RWPE1 (cell line): ENCODE measurements around the gene TPGS2.

ENCODE experiments used
- CTCF ChIA-PET: fragments of 350-600 bp; sonication (Branson Sonifier 250); formaldehyde crosslinking; extraction: SDS; loops from one replicate; lab custom pipeline; 2021; lab: Yijun Ruan, JAX
- POLR2A ChIA-PET: fragments of 400-600 bp; formaldehyde crosslinking; extraction: SDS; loops from one replicate; lab custom pipeline; 2020; ENCODE audit warnings: antibody characterized with exemption; ENCODE audit not compliant: low non-redundant PET; lab: Yijun Ruan, JAX
- DNase-seq: peaks from one replicate; pipeline ENCODE4 v3.0.0; 2012; ENCODE audit warnings: low spot score
- H3K27ac ChIP-seq: fragments of 450-650 bp; 2 replicates; pipeline ENCODE4 v1.5.1; 2017
- CTCF ChIP-seq: fragments of 450-650 bp; conservative IDR thresholded peaks from 2 replicates; pipeline ENCODE4 v1.5.1; 2017; ENCODE audit warnings: low read depth, mild to moderate bottlenecking

TPGS2 gene

GRCh38 chr18:36745219-36745975 is 83.4 kb downstream of the TPGS2 start:
- ChIA-PET POLR2A (no interaction called here), CTCF (no interaction called here)
- TF ChIP-seq CTCF: no peak
- peak; percentile 10 for DNase-seq
- peak overlapping the region; percentile 60 for H3K27ac ChIP-seq

GRCh38 chr18:36744261-36744876 is 84.4 kb downstream of the TPGS2 start:
- POLR2A ChIA-PET: no interaction called here
- TF ChIP-seq CTCF: no peak
- peak overlapping the region; percentile 60 for H3K27ac ChIP-seq
- DNase-seq: no peak
- CTCF ChIA-PET: no interaction called here
